Activated gamma-delta T cell treated with Interleukin-2 at 50 U/mL for 16 hours (primary cell): ENCODE measurements around the gene MPG.
A peak's percentile ranks its signal among the peaks of the same experiment; 100 is the strongest.

Source experiments
- DNase-seq: peaks from one replicate; pipeline ENCODE4 v3.0.0-alpha.2; 2020

MPG gene

GRCh38 chr16:83781-84615, 6.0 kb downstream of the MPG start:
- peak; percentile 28 for DNase-seq

DNA sequence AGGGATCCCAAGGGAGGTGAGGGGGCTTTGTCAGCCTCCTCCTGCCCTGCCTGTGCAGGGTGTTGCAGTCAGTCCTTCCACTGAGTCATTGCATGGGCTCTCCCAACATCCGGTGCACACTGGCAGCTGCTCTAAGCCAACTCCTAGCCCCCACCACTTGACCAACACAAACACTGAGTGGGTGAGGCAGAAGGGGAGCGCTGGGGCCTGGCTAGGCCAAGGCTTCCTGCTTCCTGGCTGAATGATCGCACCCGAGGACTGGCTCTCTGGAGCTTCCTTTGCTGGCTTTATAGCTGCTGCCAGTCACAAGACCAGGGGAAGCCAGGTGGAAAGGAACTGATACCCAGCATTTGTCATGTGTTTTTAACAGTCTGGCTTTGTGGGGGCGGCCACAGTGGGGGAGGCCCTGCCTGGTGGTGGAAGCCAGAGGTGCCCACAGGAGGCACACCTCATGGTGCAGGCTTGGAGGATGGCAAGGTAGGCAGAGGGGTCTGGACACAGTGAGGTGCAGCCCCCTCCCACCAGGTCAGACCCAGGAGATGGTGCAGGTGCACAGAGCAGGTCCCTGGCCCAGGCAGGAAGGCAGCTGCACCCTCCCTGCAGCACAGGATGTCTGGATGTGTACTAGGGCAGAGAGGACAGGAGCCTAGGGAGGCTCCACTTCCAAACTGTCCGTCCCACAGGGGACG, 6.8 kb downstream of the MPG start:
- peak; percentile 44 for DNase-seq

- DNase-seq = no peak
Measured at GRCh38 chr16:85407-85782, 7.4 kb downstream of the MPG start.

GRCh38 chr16:85865-86264, 7.8 kb downstream of the MPG start:
- no peak for DNase-seq

- DNase-seq = no peak
Measured at GRCh38 chr16:86483-86952, 8.5 kb downstream of the MPG start.

DNA sequence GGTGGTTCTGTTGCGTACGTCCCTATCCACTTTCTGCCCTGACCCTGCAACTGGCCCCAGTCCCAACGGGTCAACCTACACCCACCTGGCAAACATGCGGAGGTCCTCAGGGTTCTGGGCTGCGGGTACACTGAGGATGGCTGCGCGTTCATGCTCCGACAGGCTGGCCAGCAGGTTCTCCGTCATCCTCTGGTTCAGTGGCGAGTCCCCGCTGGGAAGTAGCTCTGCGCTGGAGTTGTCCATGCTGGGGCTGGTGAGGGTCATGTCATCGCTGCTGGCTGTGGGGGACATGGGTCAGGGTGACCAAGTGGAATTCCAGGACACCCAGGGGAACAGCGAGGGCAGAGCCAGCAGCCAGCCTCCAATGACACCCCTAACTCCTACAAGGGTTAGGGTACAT, 10.6 kb downstream of the MPG start:
- DNase-seq = no peak

- DNase-seq = no peak
Measured at GRCh38 chr16:89391-90302, 11.6 kb downstream of the MPG start.

DNA sequence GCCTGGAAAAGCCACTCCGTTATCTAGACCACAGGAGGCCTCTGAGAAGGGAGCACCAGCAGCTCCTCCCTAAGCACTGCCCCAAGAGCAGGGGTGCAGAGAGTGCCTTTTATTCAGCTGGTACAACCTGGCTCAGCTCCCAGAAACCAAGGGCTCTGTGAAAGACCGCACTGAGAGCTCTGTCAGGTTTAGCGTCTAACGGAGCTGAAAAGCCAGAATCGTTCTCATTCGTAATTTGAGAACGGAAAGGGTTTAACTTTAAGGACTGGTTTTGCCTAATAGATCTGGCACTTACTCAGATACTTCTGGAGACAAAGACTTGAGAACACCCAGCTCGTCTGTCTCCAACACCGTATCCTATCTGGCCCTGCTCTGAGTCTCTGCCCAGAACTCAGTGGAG, 13.5 kb downstream of the MPG start:
- no peak for DNase-seq

GRCh38 chr16:92431-93339, 14.7 kb downstream of the MPG start:
- DNase-seq = no peak

DNA sequence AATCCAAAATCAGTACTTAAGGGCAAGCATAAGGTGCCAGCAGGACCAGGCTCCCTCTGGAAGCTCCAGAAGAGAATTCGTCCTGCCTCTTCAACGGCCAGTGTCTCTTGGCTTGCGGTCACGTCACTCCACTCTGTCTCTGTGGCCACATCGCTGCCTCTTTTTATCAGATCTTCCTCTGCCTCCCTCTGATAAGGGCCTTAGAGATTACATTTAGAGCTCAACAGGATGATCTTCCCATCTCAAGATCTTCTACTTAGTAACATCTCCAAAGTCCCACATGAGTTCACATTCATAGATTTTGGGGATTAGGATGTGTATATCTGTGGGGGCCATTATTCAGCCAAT, 16.9 kb downstream of the MPG start:
- no peak for DNase-seq

- DNase-seq = peak; percentile 90
Measured at GRCh38 chr16:96935-97381, 18.9 kb downstream of the MPG start.

DNA sequence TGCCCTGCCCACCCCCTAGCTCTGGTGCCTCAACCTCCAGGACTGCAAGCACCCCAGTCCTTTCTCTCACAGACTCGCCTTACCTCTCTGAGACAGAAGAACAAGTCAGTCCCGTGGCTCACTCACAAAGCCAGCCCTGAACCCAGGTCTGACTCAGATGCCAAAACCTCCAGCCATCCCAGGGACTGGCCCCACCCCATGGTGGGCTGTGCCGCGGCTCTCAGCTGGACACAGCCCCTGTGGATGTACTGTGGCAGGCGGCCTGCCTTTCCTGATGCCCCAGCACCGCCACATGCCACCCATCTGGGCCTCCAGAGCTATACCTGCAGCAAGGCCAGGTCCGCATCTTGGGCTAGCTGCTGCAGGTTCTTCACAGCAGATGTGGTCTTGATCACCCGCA, 19.8 kb downstream of the MPG start:
- DNase-seq = no peak

DNA sequence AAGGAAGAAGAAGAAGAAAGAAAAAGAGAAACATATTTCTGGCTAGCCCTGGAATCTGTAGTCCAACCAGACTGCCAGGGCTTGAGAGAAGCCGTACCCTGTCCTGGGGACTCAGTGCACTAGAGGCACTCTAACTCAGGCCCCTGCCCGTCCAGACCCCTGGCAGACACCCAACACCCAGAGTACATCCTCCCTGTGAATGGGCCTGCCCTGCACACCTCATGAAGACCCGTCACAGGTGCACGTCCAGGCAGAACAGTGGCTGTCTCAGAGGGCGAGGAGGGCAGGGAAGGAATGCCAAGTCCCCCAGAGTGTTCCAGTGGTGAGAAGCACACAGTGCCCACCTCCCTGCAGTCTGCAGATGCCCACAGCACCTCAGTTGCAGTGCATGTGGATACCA, 23.0 kb downstream of the MPG start:
- no peak for DNase-seq

GRCh38 chr16:101586-101985, 23.6 kb downstream of the MPG start:
- DNase-seq = no peak

- DNase-seq = no peak
Measured at GRCh38 chr16:102060-102855, 24.2 kb downstream of the MPG start.

- DNase-seq = no peak
Measured at GRCh38 chr16:104355-104754, 26.3 kb downstream of the MPG start.

DNA sequence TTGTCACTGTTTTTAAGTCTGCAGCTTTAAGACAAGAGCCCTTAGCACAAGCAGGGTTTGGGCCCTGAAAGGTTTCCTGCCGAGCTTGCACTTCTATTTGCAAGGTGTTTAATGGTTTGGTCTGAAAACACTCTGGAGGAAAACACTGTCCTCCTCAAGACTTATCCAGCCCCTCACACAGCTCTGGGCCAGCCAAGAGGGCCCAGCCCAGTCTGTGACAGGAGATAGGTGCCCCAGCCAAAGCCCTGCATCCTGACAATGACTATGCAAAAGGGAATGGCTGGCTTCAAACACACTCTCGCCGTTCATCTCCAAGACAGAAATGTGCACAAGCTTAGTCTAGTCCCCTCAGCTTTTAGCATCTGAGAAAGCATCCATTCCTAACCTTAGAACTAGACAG, 26.9 kb downstream of the MPG start:
- DNase-seq = no peak

DNA sequence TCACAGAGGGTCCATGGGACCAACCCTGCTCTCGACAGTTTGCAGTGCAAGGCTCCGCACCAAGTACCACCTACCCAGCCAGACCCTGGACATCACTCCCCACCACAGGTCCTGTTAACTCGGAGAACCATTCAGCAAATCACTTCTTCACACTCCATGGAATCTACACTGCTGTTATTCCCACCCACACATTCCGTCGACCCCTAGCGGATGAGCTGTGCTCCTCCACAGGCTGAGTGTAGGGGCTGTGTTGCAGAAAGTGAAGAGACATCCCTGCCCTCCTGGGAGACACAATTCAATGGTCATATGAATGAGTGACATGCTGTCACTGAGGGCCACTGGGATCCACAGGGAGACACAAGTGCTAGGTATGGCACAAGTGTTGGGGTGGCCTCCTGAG, 27.5 kb downstream of the MPG start:
- no peak for DNase-seq

DNA sequence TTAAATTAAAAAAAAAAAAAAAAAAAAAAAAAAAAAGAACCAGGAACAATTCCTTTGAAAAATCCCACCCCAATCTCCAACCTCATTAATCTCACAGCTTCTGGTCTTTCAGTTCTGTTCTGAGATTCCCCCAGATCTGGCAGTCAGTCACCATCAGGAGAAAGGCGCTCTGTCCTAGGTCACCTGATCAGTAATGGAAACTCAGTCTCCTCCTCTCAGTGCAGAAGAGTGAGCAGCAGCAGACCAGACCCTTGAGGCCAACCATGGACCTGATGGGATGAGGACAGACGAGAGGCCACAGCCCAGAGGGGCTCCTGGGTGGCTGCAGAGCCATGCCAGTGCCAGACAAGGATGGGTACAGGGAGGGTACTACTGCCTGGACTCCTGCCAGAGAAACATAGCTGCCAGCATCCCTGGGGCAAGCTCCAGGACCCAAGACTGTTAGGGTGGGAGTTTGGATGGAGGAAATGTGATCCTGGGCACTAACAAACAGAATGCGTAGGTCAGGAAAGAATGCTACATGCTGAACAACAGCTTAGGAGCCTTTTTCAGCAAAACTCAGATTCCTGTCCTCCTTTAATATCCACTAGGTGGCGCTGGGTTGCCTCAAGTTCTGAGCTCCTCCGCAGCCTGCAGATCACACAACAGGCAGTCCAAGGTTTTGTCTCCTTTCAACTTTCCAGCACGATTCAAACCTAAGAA, 28.7 kb downstream of the MPG start:
- peak; percentile 52 for DNase-seq

GRCh38 chr16:112153-112840, 34.3 kb downstream of the MPG start:
- no peak for DNase-seq
